Subcutaneous abdominal adipose tissue (tissue), 5 donors: ENCODE results near the gene GFRA3.
"Not testable (repeated sequence)": the region's sequence is repeated elsewhere in the genome, so short reads cannot be mapped to it uniquely, and the experiment has no call there.

Experiments used
- H3K27ac ChIP-seq: one replicate; pipeline ENCODE4 v1.7.0; 2013; ENCODE audit warnings: low read depth, mild to moderate bottlenecking, inconsistent platforms, low read length, moderate library complexity
- H3K27me3 ChIP-seq, 5 donors: one replicate each; pipeline ENCODE4 v1.7.0; 2013; ENCODE audit warnings: low read length in 5 of 5, inconsistent platforms in 1 of 5; ENCODE audit not compliant: control insufficient read depth in 5 of 5, insufficient read depth in 4 of 5
- H3K36me3 ChIP-seq, 5 donors: one replicate each; pipeline ENCODE4 v1.7.0; 2013; ENCODE audit warnings: low read length in 5 of 5; ENCODE audit not compliant: control insufficient read depth in 5 of 5, insufficient read depth in 5 of 5
- H3K4me1 ChIP-seq, 5 donors: one replicate each; pipeline ENCODE4 v1.7.0; 2013; ENCODE audit warnings: low read length in 5 of 5, mild to moderate bottlenecking in 3 of 5, moderate library complexity in 1 of 5; ENCODE audit not compliant: control insufficient read depth in 5 of 5, insufficient read depth in 5 of 5
- H3K4me3 ChIP-seq, 5 donors: one replicate each; pipeline ENCODE4 v1.7.0; 2013; ENCODE audit warnings: low read length in 5 of 5, low read depth in 1 of 5
- H3K9ac ChIP-seq, 5 donors: one replicate each; pipeline ENCODE4 v1.7.0; 2013; ENCODE audit warnings: low read length in 5 of 5, mild to moderate bottlenecking in 4 of 5, moderate library complexity in 3 of 5
- H3K9me3 ChIP-seq, 5 donors: one replicate each; pipeline ENCODE4 v1.7.0; 2013; ENCODE audit warnings: low read length in 5 of 5; ENCODE audit not compliant: control insufficient read depth in 5 of 5
- donor health status: healthy.
- donor health status: healthy.
- donor health status: healthy.
- donor health status: healthy.
- donor health status: healthy.

GFRA3 gene, protein sequence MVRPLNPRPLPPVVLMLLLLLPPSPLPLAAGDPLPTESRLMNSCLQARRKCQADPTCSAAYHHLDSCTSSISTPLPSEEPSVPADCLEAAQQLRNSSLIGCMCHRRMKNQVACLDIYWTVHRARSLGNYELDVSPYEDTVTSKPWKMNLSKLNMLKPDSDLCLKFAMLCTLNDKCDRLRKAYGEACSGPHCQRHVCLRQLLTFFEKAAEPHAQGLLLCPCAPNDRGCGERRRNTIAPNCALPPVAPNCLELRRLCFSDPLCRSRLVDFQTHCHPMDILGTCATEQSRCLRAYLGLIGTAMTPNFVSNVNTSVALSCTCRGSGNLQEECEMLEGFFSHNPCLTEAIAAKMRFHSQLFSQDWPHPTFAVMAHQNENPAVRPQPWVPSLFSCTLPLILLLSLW

DNA sequence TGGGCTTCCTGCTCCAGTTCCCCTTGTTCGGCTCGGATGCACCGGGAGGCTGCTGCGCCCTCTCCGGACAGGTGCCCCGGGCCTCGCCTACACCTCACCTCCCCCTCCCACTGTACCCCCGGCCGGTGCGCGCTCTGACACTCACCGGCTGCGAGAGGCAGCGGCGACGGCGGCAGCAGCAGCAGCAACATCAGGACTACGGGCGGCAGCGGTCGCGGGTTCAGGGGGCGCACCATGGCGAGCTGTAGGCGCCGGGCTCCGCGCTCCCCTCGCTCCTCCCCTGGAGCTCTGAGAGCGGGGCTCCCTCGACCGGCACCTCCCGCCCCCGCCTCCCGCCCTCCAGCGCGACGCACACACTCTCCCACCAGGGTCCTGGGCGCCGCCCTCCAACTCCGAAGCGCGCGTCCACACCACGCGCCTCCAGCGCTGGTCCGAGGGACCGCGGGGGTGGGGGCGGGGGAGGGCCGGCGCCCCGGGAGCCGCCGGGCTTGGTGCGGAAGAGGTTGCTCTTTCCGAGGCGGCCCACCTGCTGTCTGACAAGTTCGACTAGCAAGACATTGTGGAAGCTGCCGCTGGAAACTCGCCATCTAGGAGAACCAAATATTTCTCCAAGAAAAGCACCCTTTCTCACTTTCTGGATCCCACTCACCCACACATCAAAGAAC is at the start of gene GFRA3:
TSS of gene GFRA3 (minus strand) at position 433 of the 665 bp plus-strand sequence. CDS start at position 236, 197 bp downstream.
- peaks cover 0 to 12% (median 4%) of the 10 kb centered on the region in 5 donors for H3K4me1 ChIP-seq
- no peak within 1 kb of the TSS for H3K27ac ChIP-seq
- H3K4me3 ChIP-seq = peak within 1 kb of the TSS in 2 of 5 donors; percentile 34 to 49
- peaks cover 10 to 17% (median 14%) of the 10 kb centered on the region in 5 donors for H3K27me3 ChIP-seq
- H3K9ac ChIP-seq = no peak within 1 kb of the TSS
- no peaks in the 10 kb centered on the region for H3K36me3 ChIP-seq
- no peaks in the 10 kb centered on the region for H3K9me3 ChIP-seq

DNA sequence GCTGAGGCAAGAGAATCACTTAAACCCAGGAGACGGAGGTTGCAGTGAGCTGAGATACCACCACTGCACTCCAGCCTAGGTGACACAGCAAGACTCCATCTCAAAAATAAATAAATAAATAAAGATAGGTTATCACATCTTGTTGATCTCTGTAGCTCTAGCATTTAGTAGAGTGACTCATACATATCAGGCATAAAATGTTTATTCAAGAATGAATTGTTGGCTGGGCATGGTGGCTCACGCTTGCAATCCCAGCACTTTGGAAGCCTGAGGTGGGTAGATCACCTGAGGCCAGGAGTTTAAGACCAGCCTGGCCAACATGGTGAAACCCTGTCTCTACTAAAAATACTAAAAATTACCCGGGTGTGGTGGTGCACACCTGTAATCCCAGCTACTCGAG is 43.8 kb upstream of the GFRA3 start:
- not testable (repeated sequence) for H3K36me3 ChIP-seq, H3K9me3 ChIP-seq, H3K4me3 ChIP-seq, H3K4me1 ChIP-seq, H3K27me3 ChIP-seq, H3K9ac ChIP-seq, H3K27ac ChIP-seq

DNA sequence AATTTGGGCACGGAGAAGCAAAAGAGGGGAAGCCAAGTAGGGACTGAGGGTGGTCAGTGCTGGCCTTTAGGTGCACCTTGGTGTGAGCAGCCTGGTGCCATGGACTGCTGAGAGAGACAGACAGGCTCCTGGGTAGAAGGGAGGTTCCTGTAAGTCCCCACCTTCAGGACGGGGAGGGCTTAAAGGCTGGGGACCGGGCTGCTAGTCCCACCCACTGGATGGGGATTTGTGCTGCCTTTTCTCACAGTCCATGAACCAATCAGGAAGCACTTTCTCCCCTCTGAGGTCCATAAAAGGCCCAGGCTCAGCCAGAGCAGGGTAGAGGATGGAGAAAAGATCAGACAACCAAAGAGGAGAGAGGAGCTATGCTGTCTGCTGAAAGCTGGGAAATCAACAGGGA is 41.9 kb upstream of the GFRA3 start:
- Histone ChIP-seq H3K36me3 (no peaks in the 10 kb centered on the region), H3K9me3 (no peaks in the 10 kb centered on the region), H3K9ac (no peak overlapping the region), H3K4me3 (no peak overlapping the region), H3K27me3 (peaks cover 0 to under 1% (median 0%) of the 10 kb centered on the region in 5 donors), H3K27ac (no peak overlapping the region), H3K4me1 (no peaks in the 10 kb centered on the region)

DNA sequence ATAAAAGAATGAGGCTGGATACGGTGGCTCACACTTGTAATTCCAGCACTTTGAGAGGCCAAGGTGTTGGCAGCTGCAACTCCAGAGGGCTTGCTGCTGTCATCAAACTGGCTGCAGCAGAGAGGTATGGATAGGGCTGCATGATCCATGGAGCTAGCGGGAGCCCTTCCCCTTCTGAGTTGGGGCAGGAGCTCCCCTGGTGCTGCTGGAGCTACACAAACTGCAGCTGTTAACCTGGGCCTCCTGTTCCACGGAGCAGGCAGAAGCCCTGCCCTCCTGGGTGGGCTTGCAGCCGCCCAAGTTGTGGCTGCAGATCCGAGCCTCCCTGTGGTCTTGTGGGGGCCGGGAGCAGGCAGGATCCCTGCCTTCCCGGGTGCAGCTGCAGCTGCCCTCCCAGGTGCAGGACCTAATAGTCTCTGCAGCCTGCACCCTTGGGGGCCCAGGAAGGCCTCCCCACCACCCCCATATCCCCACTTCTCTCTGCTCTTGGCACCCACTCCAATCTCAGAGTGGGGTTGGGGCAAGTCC is 41.4 kb upstream of the GFRA3 start:
- H3K27ac ChIP-seq = no peak overlapping the region
- H3K4me1 ChIP-seq = no peaks in the 10 kb centered on the region
- no peaks in the 10 kb centered on the region for H3K9me3 ChIP-seq
- no peak overlapping the region for H3K4me3 ChIP-seq
- H3K36me3 ChIP-seq = no peaks in the 10 kb centered on the region
- peaks cover 0 to 2% (median 0%) of the 10 kb centered on the region in 5 donors for H3K27me3 ChIP-seq
- H3K9ac ChIP-seq = no peak overlapping the region

DNA sequence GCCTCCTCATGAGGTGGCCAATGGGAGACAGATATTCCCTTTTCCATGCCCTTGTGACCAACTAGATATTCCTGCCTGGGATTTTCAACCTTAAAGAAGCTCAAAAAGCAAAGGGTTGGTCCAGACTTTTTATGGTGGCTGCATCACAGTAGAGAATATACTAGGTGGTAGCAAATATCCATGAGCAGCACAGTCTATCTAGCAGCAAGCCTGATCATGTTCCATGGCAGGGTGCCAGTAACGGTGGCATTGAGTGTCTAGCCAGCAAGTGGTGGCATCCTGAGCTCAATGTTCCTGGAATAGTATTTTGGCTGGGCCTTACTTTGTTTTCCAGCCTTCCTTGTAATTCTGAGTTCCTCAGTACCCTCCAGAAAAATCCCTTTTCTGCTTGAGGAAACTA is 31.4 kb upstream of the GFRA3 start:
- Histone ChIP-seq H3K36me3 (no peaks in the 10 kb centered on the region), H3K9me3 (no peaks in the 10 kb centered on the region), H3K27ac (no peak overlapping the region), H3K4me3 (no peak overlapping the region), H3K4me1 (no peaks in the 10 kb centered on the region), H3K9ac (no peak overlapping the region), H3K27me3 (no peaks in the 10 kb centered on the region)

DNA sequence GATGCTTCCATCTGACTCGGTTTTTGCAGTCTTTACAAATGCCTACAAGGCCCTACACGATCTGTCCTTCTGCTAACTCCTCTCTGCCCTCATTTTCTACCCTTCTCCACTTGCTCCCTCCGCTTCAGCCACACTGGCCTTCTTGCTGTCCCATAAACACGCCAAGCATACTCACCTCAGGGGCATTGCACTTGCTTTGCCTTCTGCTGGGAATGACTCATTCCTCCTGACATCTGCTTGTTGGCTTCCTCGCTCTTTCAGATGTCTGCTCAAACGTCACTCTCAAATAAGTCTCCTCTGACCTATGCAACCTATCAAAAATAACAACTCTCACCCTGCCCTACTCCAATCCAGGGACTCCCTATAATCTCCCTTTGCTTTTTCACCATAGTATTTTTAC is 29.0 kb upstream of the GFRA3 start:
- no peaks in the 10 kb centered on the region for H3K9me3 ChIP-seq
- H3K9ac ChIP-seq = no peak overlapping the region
- no peak overlapping the region for H3K27ac ChIP-seq
- H3K27me3 ChIP-seq = no peaks in the 10 kb centered on the region
- no peaks in the 10 kb centered on the region for H3K4me1 ChIP-seq
- H3K4me3 ChIP-seq = no peak overlapping the region
- no peaks in the 10 kb centered on the region for H3K36me3 ChIP-seq

DNA sequence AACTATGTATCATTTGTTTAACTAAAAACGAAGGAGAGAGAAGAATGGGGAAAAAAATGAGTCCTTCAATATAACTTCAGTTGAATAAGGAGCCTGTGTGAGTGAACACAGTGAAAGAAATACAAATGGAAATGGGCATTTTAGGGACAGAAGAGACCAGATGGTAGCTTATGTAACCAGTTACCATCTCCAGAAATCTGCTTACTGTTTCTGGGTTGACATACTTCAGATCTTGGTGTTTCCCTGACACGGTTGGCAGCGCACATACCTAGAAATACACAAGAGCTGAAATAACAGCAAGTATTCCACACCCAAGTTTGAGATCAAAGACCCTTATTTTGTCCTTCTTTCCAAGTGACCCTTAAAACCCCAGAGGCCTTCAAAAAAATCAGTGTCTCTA is 14.9 kb upstream of the GFRA3 start:
- Histone ChIP-seq H3K27ac (no peak overlapping the region), H3K36me3 (no peaks in the 10 kb centered on the region), H3K9me3 (no peaks in the 10 kb centered on the region), H3K4me3 (no peak overlapping the region), H3K27me3 (no peaks in the 10 kb centered on the region), H3K9ac (no peak overlapping the region), H3K4me1 (no peaks in the 10 kb centered on the region)

DNA sequence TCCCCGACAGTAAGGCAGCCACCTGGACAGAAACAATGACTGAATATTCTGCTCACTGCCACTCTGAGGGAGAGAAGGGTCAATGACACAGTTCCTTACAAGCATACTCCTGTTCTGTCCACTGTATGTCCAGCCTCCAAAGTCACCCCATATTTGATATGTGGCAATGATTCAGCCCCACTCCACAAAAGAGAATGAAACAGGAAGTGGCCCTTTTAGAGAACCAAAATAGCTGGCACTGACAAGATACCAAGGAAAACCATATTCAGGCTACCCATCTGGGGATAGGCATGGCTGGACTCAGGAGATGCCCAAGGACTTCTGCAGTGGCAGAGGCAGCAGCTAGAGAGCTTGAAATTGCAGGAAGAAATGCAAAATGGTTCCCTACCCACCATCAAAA is 12.8 kb upstream of the GFRA3 start:
- no peaks in the 10 kb centered on the region for H3K4me1 ChIP-seq
- H3K9ac ChIP-seq = no peak overlapping the region
- no peak overlapping the region for H3K27ac ChIP-seq
- H3K27me3 ChIP-seq = no peaks in the 10 kb centered on the region
- no peaks in the 10 kb centered on the region for H3K9me3 ChIP-seq
- H3K36me3 ChIP-seq = no peaks in the 10 kb centered on the region
- H3K4me3 ChIP-seq = no peak overlapping the region

DNA sequence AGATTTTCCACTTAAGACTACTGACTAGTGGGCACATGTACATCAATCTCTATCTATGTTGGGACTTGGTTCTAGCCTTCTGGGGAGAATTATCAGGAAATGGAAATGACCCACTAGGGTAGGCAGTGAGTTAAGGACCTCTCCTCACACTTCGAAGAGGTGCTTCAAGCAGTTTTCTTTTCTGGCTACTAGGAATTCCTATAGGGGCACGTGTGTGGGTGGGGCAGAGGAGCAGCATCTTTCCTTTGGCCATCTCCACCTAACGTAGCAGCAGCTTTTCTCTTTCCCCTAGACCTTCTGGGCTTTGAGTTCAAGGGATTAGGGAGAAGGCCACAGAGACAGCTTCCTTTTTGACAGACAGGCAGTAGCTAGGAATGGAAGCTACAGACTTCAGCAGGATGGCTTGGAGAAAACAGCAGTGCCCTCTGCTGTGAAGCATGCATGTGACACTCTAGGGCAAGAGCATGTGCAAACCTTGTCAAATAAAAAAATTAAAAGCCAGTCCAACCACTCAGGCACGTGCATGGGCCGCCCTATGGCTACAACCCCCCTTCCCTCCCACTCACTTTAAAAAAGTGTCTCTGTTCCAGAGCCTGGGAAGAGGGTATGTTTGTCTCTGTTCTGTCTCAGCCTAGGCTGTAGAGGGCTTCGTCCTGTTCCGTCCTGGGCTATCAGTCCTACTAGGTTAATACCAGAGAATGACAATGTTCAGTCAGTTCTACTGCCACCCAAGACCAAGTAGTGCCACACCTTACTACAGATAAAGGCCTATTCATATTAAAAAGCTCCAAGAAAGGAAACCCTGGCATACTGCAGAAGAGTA is 8.7 kb upstream of the GFRA3 start:
- Histone ChIP-seq H3K27ac (no peak overlapping the region), H3K9me3 (no peaks in the 10 kb centered on the region), H3K27me3 (no peaks in the 10 kb centered on the region), H3K4me1 (no peaks in the 10 kb centered on the region), H3K36me3 (no peaks in the 10 kb centered on the region), H3K9ac (peak overlapping the region in 1 of 5 donors; percentile 30), H3K4me3 (no peak overlapping the region)
